SHP77 (cell line): ENCODE measurements around the gene RNASEH2C.
"Not testable (repeated sequence)": the region's sequence is repeated elsewhere in the genome, so short reads cannot be mapped to it uniquely, and the experiment has no call there.

ENCODE experiments used
- DNase-seq, 2 experiments: peaks; one replicate each; lab custom pipeline; 2025; lab: John Stamatoyannopoulos, UW

RNASEH2C gene

GRCh38 chr11:65683480-65683879, 37.1 kb downstream of the RNASEH2C start:
- not testable (repeated sequence) for DNase-seq

GRCh38 chr11:65680192-65680743, 40.3 kb downstream of the RNASEH2C start:
- DNase-seq = no peak

- no peak for DNase-seq
Measured at GRCh38 chr11:65672982-65673381, 47.6 kb downstream of the RNASEH2C start.

GRCh38 chr11:65672180-65672860, 48.3 kb downstream of the RNASEH2C start:
- no peak for DNase-seq
